Vagina (tissue), 2 donors: ENCODE measurements around the gene RFX6.

Experiments used
- CTCF ChIP-seq, 3 experiments: fragments of 450-650 bp in 2 of 3; fragments of 200-600 bp in 1 of 3; sonication (generic) in 1 of 3; IDR thresholded peaks; one replicate each; pipeline ENCODE4 v1.5.1; 2017 to 2019; ENCODE audit warnings: antibody characterized with exemption in 3 of 3, mild to moderate bottlenecking in 2 of 3, moderate library complexity in 2 of 3
- POLR2A ChIP-seq, 2 donors: fragments of 450-650 bp; IDR thresholded peaks; one replicate each; pipeline ENCODE4 v1.6.1; 2017; ENCODE audit warnings: antibody characterized with exemption in 2 of 2, mild to moderate bottlenecking in 2 of 2, moderate library complexity in 2 of 2
- POLR2AphosphoS5 ChIP-seq, 2 donors: sonication (generic); formaldehyde crosslinking; IDR thresholded peaks; one replicate each; pipeline ENCODE4 v1.9.0; 2017; ENCODE audit warnings: antibody characterized with exemption in 2 of 2, mild to moderate bottlenecking in 2 of 2, low read depth in 1 of 2; ENCODE audit not compliant: insufficient read depth in 1 of 2

- no peak for TF ChIP-seq CTCF (IDR thresholded peaks at IDR 0.05)
- no peak for TF ChIP-seq POLR2A (IDR thresholded peaks at IDR 0.05)
- TF ChIP-seq POLR2AphosphoS5 (IDR thresholded peaks at IDR 0.05; ENCODE audit: insufficient read depth in 1 of 2, low read depth in 1 of 2): no peak
Measured at GRCh38 chr6:116887894-116888293, 10.9 kb downstream of the RFX6 start.
